Hepatic stellate cell (primary cell): Measurements from ENCODE around the gene PAPSS2.
"Not testable (repeated sequence)": the region's sequence is repeated elsewhere in the genome, so short reads cannot be mapped to it uniquely, and the experiment has no call there.

Source experiments
- DNase-seq: peaks from one replicate; pipeline ENCODE4 v3.0.0; 2011; ENCODE audit warnings: low spot score

PAPSS2 gene

GRCh38 chr10:87659571-87660483, at the start of gene PAPSS2:
TSS of gene PAPSS2 (plus strand) at chr10:87659878. CDS start at chr10:87659982, 104 bp downstream.
- DNase-seq, result peak; percentile 61

- DNase-seq, result not testable (repeated sequence)
Observed at GRCh38 chr10:87611341-87611740, 48.3 kb upstream of the PAPSS2 start.

GRCh38 chr10:87612115-87612514, 47.6 kb upstream of the PAPSS2 start:
- no peak for DNase-seq

- DNase-seq, result no peak
Observed at GRCh38 chr10:87613751-87614150, 45.9 kb upstream of the PAPSS2 start.

- no peak for DNase-seq
Observed at GRCh38 chr10:87615856-87616255, 43.8 kb upstream of the PAPSS2 start.

GRCh38 chr10:87617503-87617902, 42.2 kb upstream of the PAPSS2 start:
- no peak for DNase-seq

- no peak for DNase-seq
Observed at GRCh38 chr10:87618566-87619423, 40.9 kb upstream of the PAPSS2 start.

GRCh38 chr10:87619705-87620104, 40.0 kb upstream of the PAPSS2 start:
- DNase-seq, result no peak

GRCh38 chr10:87621440-87621839, 38.2 kb upstream of the PAPSS2 start:
- not testable (repeated sequence) for DNase-seq

GRCh38 chr10:87622314-87623004, 37.2 kb upstream of the PAPSS2 start:
- no peak for DNase-seq

GRCh38 chr10:87623191-87623590, 36.5 kb upstream of the PAPSS2 start:
- DNase-seq, result no peak

- no peak for DNase-seq
Observed at GRCh38 chr10:87625661-87626060, 34.0 kb upstream of the PAPSS2 start.

- no peak for DNase-seq
Observed at GRCh38 chr10:87626422-87626892, 33.2 kb upstream of the PAPSS2 start.

GRCh38 chr10:87630171-87630570, 29.5 kb upstream of the PAPSS2 start:
- DNase-seq, result no peak

- DNase-seq, result no peak
Observed at GRCh38 chr10:87632454-87632853, 27.2 kb upstream of the PAPSS2 start.

- DNase-seq, result no peak
Observed at GRCh38 chr10:87634311-87634710, 25.4 kb upstream of the PAPSS2 start.

- no peak for DNase-seq
Observed at GRCh38 chr10:87635498-87636312, 24.0 kb upstream of the PAPSS2 start.

GRCh38 chr10:87636313-87636915, 23.3 kb upstream of the PAPSS2 start:
- no peak for DNase-seq

- no peak for DNase-seq
Observed at GRCh38 chr10:87639493-87639892, 20.2 kb upstream of the PAPSS2 start.

- no peak for DNase-seq
Observed at GRCh38 chr10:87640043-87640442, 19.6 kb upstream of the PAPSS2 start.

- DNase-seq, result no peak
Observed at GRCh38 chr10:87642486-87642885, 17.2 kb upstream of the PAPSS2 start.
